Activated CD8-positive, alpha-beta memory T cell treated with anti-CD3 and anti-CD28 coated beads for 36 hours (primary cell): ENCODE results near the gene KCNJ4. TPM values are rescaled to one million over a fixed set of nuclear protein-coding genes. Genes with fewer than 3 reads are reported as not detected.

ENCODE experiments used
- total RNA-seq, 2 experiments: library from RNA; stranded (reverse); gene quantifications; one replicate each; pipeline ENCODE4 v1.2.3, GENCODE V29; 2021

The KCNJ4 gene
- total RNA-seq, 2 experiments from 2014 or later = not detected

Other genes with a start within 250 kb of the KCNJ4 start
- gene TMEM184B, start 182.2 kb downstream of the KCNJ4 start, total RNA-seq = 10 to 100 TPM; 28.8 to 30.5 TPM
- 100 to 1,000 TPM; 124 to 131 TPM for gene CSNK1E, start 137.8 kb downstream of the KCNJ4 start, total RNA-seq
- gene KDELR3, start 12.9 kb upstream of the KCNJ4 start, total RNA-seq = under 1 TPM; 0.38 to 0.55 TPM
- gene DDX17, start 51.1 kb upstream of the KCNJ4 start, total RNA-seq = 100 to 1,000 TPM; 320 to 341 TPM
- gene DMC1, start 115.0 kb upstream of the KCNJ4 start, total RNA-seq = 10 to 100 TPM; 14.4 to 14.7 TPM
- gene FAM227A, start 201.2 kb upstream of the KCNJ4 start, total RNA-seq = under 1 TPM; 0.40 TPM
- 10 to 100 TPM; 13.6 to 16.3 TPM for gene CBY1, start 201.4 kb upstream of the KCNJ4 start, total RNA-seq
- 100 to 1,000 TPM; 192 to 195 TPM for gene TOMM22, start 226.8 kb upstream of the KCNJ4 start, total RNA-seq
- gene JOSD1, start 245.7 kb upstream of the KCNJ4 start, total RNA-seq = 10 to 100 TPM; 90.6 to 95.1 TPM